GM12878 (cell line): ENCODE results near the gene LSP1. TPM values are rescaled to one million over a fixed set of nuclear protein-coding genes. Genes with fewer than 3 reads are reported as not detected.
A peak's percentile ranks its signal among the peaks of the same experiment; 100 is the strongest.

Experiments used
- ATAC-seq: fragments of 200-7000 bp; cut with Tn5 transposase; 3 replicates; pipeline ENCODE4 v1.9.1; 2020; ENCODE audit warnings: mild to moderate bottlenecking, moderate library complexity
- BruUV-seq: library from RNA; stranded (reverse); fragments of 400-500 nt; replicated peaks from 2 replicates; lab custom pipeline; 2021; lab: Mats Ljungman, UMichigan
- CTCF ChIA-PET: fragments of 300-600 bp; sonication (Branson Sonifier 250); formaldehyde crosslinking; extraction: SDS; loops from one replicate; lab custom pipeline; 2021; ENCODE audit warnings: inconsistent platforms; lab: Yijun Ruan, JAX
- POLR2A ChIA-PET: fragments of 350-600 bp; formaldehyde crosslinking; extraction: SDS; loops from one replicate; lab custom pipeline; 2021; ENCODE audit warnings: inconsistent platforms; lab: Charles Lee
- RAD21 ChIA-PET: fragments of 300-600 bp; sonication (Branson Sonifier 250); formaldehyde crosslinking; loops from one replicate; lab custom pipeline; 2023; ENCODE audit warnings: antibody characterized with exemption; ENCODE audit not compliant: unreplicated experiment; lab: Charles Lee
- SMC1A ChIA-PET: fragments of 300-600 bp; sonication (Branson Sonifier 250); formaldehyde crosslinking; loops from one replicate; lab custom pipeline; 2023; ENCODE audit not compliant: unreplicated experiment, uncharacterized antibody; lab: Charles Lee
- DNase-seq: peaks from one replicate; pipeline ENCODE4 v3.0.0-alpha.2; 2011; ENCODE audit warnings: low read depth, low spot score
- FAIRE-seq: peaks from 3 replicates; lab custom pipeline; 2011; peaks lifted over from hg19 to GRCh38; lab: Jason Lieb, UNC
- H2AFZ ChIP-seq: 2 replicates; pipeline ENCODE4 v1.6.0; 2011; ENCODE audit warnings: low read depth, low read length, control low read depth; ENCODE audit not compliant: control insufficient read depth
- H3K27ac ChIP-seq: 2 replicates; pipeline ENCODE4 v1.5.1; 2011; ENCODE audit warnings: control low read depth; ENCODE audit not compliant: control insufficient read depth, insufficient read depth
- H3K27me3 ChIP-seq, 2 experiments: replicated peaks in 1 of 2; 2 replicates each; pipeline versions ENCODE4 v1.6.0 to v1.6.1; 2011; ENCODE audit warnings: low read length in 1 of 2; ENCODE audit not compliant: control insufficient read depth in 2 of 2, insufficient read depth in 2 of 2
- H3K36me3 ChIP-seq, 2 experiments: 2 replicates each; pipeline ENCODE4 v1.5.1; 2011; ENCODE audit warnings: low read length in 1 of 2; ENCODE audit not compliant: control insufficient read depth in 2 of 2, insufficient read depth in 2 of 2
- H3K4me1 ChIP-seq: 2 replicates; pipeline ENCODE4 v1.6.1; 2011; ENCODE audit warnings: mild to moderate bottlenecking, low read length, moderate library complexity, mixed read lengths; ENCODE audit not compliant: control insufficient read depth, insufficient read depth
- H3K4me2 ChIP-seq: 2 replicates; pipeline ENCODE4 v1.6.0; 2011; ENCODE audit warnings: control low read depth; ENCODE audit not compliant: control insufficient read depth, insufficient read depth
- H3K4me3 ChIP-seq: fragments of 200-600 bp; sonication (generic); 2 replicates; pipeline ENCODE4 v1.5.1; 2016
- H3K79me2 ChIP-seq: 2 replicates; pipeline ENCODE4 v1.6.0; 2011; ENCODE audit warnings: low read length; ENCODE audit not compliant: control insufficient read depth, insufficient read depth
- H3K9ac ChIP-seq: 2 replicates; pipeline ENCODE4 v1.8.0; 2011; ENCODE audit warnings: low read length, control low read depth, mixed read lengths; ENCODE audit not compliant: control insufficient read depth, insufficient read depth
- H3K9me3 ChIP-seq: replicated peaks from 3 replicates; pipeline ENCODE4 v1.5.1; 2011; ENCODE audit warnings: mild to moderate bottlenecking, low read length; ENCODE audit not compliant: control insufficient read depth, insufficient read depth
- H4K20me1 ChIP-seq: 2 replicates; pipeline ENCODE4 v1.6.0; 2011; ENCODE audit not compliant: control insufficient read depth, insufficient read depth
- CTCF ChIP-seq, 3 experiments: IDR thresholded peaks in 2 of 3; conservative IDR thresholded peaks in 1 of 3; 2 replicates each; pipeline ENCODE4 v1.5.1; 2011; ENCODE audit warnings: low read depth in 3 of 3, low read length in 3 of 3, mild to moderate bottlenecking in 3 of 3, control low read depth in 2 of 3, moderate library complexity in 2 of 3, inconsistent platforms in 1 of 3, mixed read lengths in 1 of 3; ENCODE audit not compliant: control insufficient read depth in 2 of 3, insufficient read depth in 1 of 3; ENCODE audit errors: extremely low read depth in 1 of 3
- NR2F1 ChIP-seq: fragments of 450-650 bp; conservative IDR thresholded peaks from 2 replicates; pipeline ENCODE4 v1.6.1; 2017; ENCODE audit warnings: mild to moderate bottlenecking
- NRF1 ChIP-seq: conservative IDR thresholded peaks from 2 replicates; pipeline ENCODE4 v1.6.1; 2011; ENCODE audit warnings: mild to moderate bottlenecking, low read depth, low read length, improper control_type of control experiment
- RAD21 ChIP-seq: IDR thresholded peaks from 2 replicates; pipeline ENCODE4 v1.6.1; 2011; ENCODE audit warnings: mild to moderate bottlenecking, low read depth, low read length, moderate library complexity; ENCODE audit not compliant: insufficient read depth
- RFX5 ChIP-seq: IDR thresholded peaks from 2 replicates; pipeline ENCODE4 v1.6.1; 2011; ENCODE audit warnings: low read depth, low read length, improper control_type of control experiment
- SMC3 ChIP-seq: IDR thresholded peaks from 2 replicates; pipeline ENCODE4 v1.6.1; 2011; ENCODE audit warnings: low read length, improper control_type of control experiment, borderline replicate concordance
- SUPT20H ChIP-seq: IDR thresholded peaks from 2 replicates; pipeline ENCODE4 v1.6.1; 2011; ENCODE audit warnings: low read depth, mild to moderate bottlenecking, low read length, moderate library complexity, borderline replicate concordance; ENCODE audit not compliant: control insufficient read depth
- TCF12 ChIP-seq: IDR thresholded peaks from 2 replicates; pipeline ENCODE4 v1.6.1; 2011; ENCODE audit warnings: low read depth, mild to moderate bottlenecking, low read length
- YY1 ChIP-seq: IDR thresholded peaks from 2 replicates; pipeline ENCODE4 v1.6.1; 2011; ENCODE audit warnings: low read depth, mild to moderate bottlenecking, low read length
- WGBS: methylation state at CpG from one replicate; pipeline ENCODE4 v1.1.6; 2016; ENCODE audit warnings: low lambda C conversion rate; ENCODE audit not compliant: insufficient replicate concordance, insufficient coverage; ENCODE audit errors: missing lambda C conversion rate; 5-methylcytosine and 5-hydroxymethylcytosine counted together
- in situ Hi-C: fragments of 300-500 bp; cut with MboI; formaldehyde crosslinking; loops from 9 replicates; pipeline ENCODE4 v1.14.3; 2018; ENCODE audit warnings: mixed read lengths
- intact Hi-C: fragments of 100-400 bp; cut with micrococcal nuclease; formaldehyde crosslinking; loops from one replicate; pipeline ENCODE4 v1.14.2; 2022; ENCODE audit not compliant: unreplicated experiment
- polyA plus RNA-seq, 11 experiments: library from polyadenylated mRNA; depleted of rRNA in 4 of 11; unstranded in 6 of 11; stranded (reverse) in 5 of 11; fragments of >200 nt; fragmentation: Nextera tagmentation in 4 of 11; fragmentation: Illumina TruSeq in 1 of 11; extraction: Ambion mirVana in 4 of 11; extraction: Trizol in 1 of 11; gene quantifications; 1 replicate in 1 of 11; 2 replicates in 10 of 11; pipeline versions ENCODE4 v1.2.1 to v1.2.3, GENCODE V29; 2011 to 2016; ENCODE audit warnings: inconsistent platforms in 2 of 11, missing spikeins in 2 of 11, low read depth in 1 of 11
- total RNA-seq, 4 experiments: library from RNA; depleted of rRNA in 3 of 4; stranded (reverse); fragments of >200 nt in 3 of 4; fragmentation: Illumina TruSeq in 1 of 4; extraction: Trizol in 1 of 4; gene quantifications; 2 replicates each; pipeline versions ENCODE4 v1.2.1 to v1.2.3, GENCODE V29; 2013 to 2021
- TF ChIP-seq, protein P1 (sequence below): fragments of 450-650 bp; formaldehyde crosslinking; IDR thresholded peaks from 2 replicates; pipeline ENCODE4 v1.4.0; 2020; ENCODE audit warnings: mild to moderate bottlenecking, moderate library complexity

LSP1 gene
- total and polyA plus RNA-seq, 10 of the 15 experiments (the other 5 are each of a cell fraction or from before 2014, with no cell fraction given): 19.2 to 488 (median 369) TPM

DNA sequence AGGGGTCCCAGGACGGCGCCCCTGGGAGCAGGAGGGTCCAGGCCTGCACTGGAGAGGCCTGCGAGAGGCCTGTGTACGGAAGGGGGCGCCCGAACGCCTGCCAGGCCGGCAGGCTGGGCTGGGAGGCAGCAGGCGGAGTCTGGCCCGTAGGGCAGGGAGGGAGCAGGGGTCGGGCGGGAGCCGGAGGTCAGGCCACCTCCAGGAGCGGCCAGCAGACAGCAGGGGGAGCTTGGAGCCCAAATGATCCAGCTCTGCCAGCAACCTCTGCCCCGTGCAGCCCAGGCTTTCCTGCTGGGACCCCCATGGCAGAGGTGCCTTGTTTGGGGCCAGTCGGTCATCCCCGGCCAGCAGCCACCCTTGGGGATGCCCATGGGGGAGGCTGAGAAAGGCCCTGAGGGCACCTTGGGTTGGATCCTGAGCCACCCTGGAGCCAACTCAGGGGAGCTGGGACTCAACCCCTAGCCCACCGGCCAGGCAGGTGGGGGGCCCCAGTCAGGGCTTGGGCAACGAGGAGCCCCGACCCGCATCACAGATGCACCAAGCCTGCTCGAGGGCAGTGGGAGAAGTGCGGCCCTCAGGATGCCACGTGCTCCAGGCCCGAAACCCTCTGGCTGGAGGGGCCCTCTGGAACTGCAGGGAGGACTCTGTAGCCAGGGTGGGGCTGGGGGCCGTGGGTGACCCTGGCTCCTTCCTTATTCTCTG, 27.7 kb upstream of the LSP1 start:
- Histone ChIP-seq H3K4me1 (no peaks in the 10 kb centered on the region), H3K27me3 (peaks cover 0 to 2% of the 10 kb centered on the region in 2 experiments; a peak in 2 of 4 replicates), H3K79me2 (no peaks in the 10 kb centered on the region), H3K36me3 (no peaks in the 10 kb centered on the region), H3K9ac (no peak overlapping the region), H3K9me3 (no peaks in the 10 kb centered on the region), H2AFZ (no peak overlapping the region), H3K4me2 (no peak overlapping the region), H3K27ac (no peak overlapping the region), H4K20me1 (no peaks in the 10 kb centered on the region), H3K4me3 (no peak overlapping the region)
- 19% methylated on average over 25 of the region's 26 CpGs for WGBS
- POLR2A ChIA-PET: no interaction called here
- CTCF ChIA-PET: interaction anchor here (0.7 to 2.0 kb wide), 5 partner anchors 118 to 334 kb away, joined by 3 to 6 read pairs (median 4); no protein-coding TSS in a partner anchor
- SMC1A ChIA-PET: no interaction called here
- ATAC-seq: peak; percentile 92
- in situ Hi-C loops (no loop called here), intact Hi-C loops (no loop called here)
- TF ChIP-seq, protein P1, sequence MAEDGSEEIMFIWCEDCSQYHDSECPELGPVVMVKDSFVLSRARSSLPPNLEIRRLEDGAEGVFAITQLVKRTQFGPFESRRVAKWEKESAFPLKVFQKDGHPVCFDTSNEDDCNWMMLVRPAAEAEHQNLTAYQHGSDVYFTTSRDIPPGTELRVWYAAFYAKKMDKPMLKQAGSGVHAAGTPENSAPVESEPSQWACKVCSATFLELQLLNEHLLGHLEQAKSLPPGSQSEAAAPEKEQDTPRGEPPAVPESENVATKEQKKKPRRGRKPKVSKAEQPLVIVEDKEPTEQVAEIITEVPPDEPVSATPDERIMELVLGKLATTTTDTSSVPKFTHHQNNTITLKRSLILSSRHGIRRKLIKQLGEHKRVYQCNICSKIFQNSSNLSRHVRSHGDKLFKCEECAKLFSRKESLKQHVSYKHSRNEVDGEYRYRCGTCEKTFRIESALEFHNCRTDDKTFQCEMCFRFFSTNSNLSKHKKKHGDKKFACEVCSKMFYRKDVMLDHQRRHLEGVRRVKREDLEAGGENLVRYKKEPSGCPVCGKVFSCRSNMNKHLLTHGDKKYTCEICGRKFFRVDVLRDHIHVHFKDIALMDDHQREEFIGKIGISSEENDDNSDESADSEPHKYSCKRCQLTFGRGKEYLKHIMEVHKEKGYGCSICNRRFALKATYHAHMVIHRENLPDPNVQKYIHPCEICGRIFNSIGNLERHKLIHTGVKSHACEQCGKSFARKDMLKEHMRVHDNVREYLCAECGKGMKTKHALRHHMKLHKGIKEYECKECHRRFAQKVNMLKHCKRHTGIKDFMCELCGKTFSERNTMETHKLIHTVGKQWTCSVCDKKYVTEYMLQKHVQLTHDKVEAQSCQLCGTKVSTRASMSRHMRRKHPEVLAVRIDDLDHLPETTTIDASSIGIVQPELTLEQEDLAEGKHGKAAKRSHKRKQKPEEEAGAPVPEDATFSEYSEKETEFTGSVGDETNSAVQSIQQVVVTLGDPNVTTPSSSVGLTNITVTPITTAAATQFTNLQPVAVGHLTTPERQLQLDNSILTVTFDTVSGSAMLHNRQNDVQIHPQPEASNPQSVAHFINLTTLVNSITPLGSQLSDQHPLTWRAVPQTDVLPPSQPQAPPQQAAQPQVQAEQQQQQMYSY (CRISPR knock-in tag): no peak
- TF ChIP-seq TCF12: no peak
- 0 out of 2 replicates have a peak, but pooled peaks have one; percentile 19 for TF ChIP-seq NR2F1
- no peak for TF ChIP-seq RFX5
- TF ChIP-seq SMC3: peak; percentile 21; the same call in 1 of the 2 replicates
- peak; percentile 31 for TF ChIP-seq RAD21
- TF ChIP-seq SUPT20H: no peak
- TF ChIP-seq YY1: 0 out of 2 replicates have a peak, but pooled peaks have one; percentile 19
- no peak for TF ChIP-seq NRF1
- TF ChIP-seq CTCF (IDR thresholded peaks at IDR 0.05 in 2 of 3, conservative IDR thresholded peaks at IDR 0.05 in 1 of 3; ENCODE audit: control insufficient read depth in 2 of 3, extremely low read depth in 1 of 3, insufficient read depth in 1 of 3, low read depth in 3 of 3, low read length in 3 of 3): peak; percentile 44 to 69 (median 47)
- no peak for FAIRE-seq
- BruUV-seq: no TSS peak
- no peak for DNase-seq
- RAD21 ChIA-PET: no interaction called here
